GM12878 (cell line): ENCODE results near the gene CDKN1C. TPM values are rescaled to one million over a fixed set of nuclear protein-coding genes. Genes with fewer than 3 reads are reported as not detected.

Experiments used
- ATAC-seq: fragments of 200-7000 bp; cut with Tn5 transposase; 3 replicates; pipeline ENCODE4 v1.9.1; 2020; ENCODE audit warnings: mild to moderate bottlenecking, moderate library complexity
- BruUV-seq: library from RNA; stranded (reverse); fragments of 400-500 nt; replicated peaks from 2 replicates; lab custom pipeline; 2021; lab: Mats Ljungman, UMichigan
- CTCF ChIA-PET: fragments of 300-600 bp; sonication (Branson Sonifier 250); formaldehyde crosslinking; extraction: SDS; loops from one replicate; lab custom pipeline; 2021; ENCODE audit warnings: inconsistent platforms; lab: Yijun Ruan, JAX
- POLR2A ChIA-PET: fragments of 350-600 bp; formaldehyde crosslinking; extraction: SDS; loops from one replicate; lab custom pipeline; 2021; ENCODE audit warnings: inconsistent platforms; lab: Charles Lee
- RAD21 ChIA-PET: fragments of 300-600 bp; sonication (Branson Sonifier 250); formaldehyde crosslinking; loops from one replicate; lab custom pipeline; 2023; ENCODE audit warnings: antibody characterized with exemption; ENCODE audit not compliant: unreplicated experiment; lab: Charles Lee
- SMC1A ChIA-PET: fragments of 300-600 bp; sonication (Branson Sonifier 250); formaldehyde crosslinking; loops from one replicate; lab custom pipeline; 2023; ENCODE audit not compliant: unreplicated experiment, uncharacterized antibody; lab: Charles Lee
- DNase-seq: peaks from one replicate; pipeline ENCODE4 v3.0.0-alpha.2; 2011; ENCODE audit warnings: low read depth, low spot score
- FAIRE-seq: peaks from 3 replicates; lab custom pipeline; 2011; peaks lifted over from hg19 to GRCh38; lab: Jason Lieb, UNC
- H2AFZ ChIP-seq: 2 replicates; pipeline ENCODE4 v1.6.0; 2011; ENCODE audit warnings: low read depth, low read length, control low read depth; ENCODE audit not compliant: control insufficient read depth
- H3K27ac ChIP-seq: 2 replicates; pipeline ENCODE4 v1.5.1; 2011; ENCODE audit warnings: control low read depth; ENCODE audit not compliant: control insufficient read depth, insufficient read depth
- H3K27me3 ChIP-seq, 2 experiments: replicated peaks in 1 of 2; 2 replicates each; pipeline versions ENCODE4 v1.6.0 to v1.6.1; 2011; ENCODE audit warnings: low read length in 1 of 2; ENCODE audit not compliant: control insufficient read depth in 2 of 2, insufficient read depth in 2 of 2
- H3K36me3 ChIP-seq, 2 experiments: 2 replicates each; pipeline ENCODE4 v1.5.1; 2011; ENCODE audit warnings: low read length in 1 of 2; ENCODE audit not compliant: control insufficient read depth in 2 of 2, insufficient read depth in 2 of 2
- H3K4me1 ChIP-seq: 2 replicates; pipeline ENCODE4 v1.6.1; 2011; ENCODE audit warnings: mild to moderate bottlenecking, low read length, moderate library complexity, mixed read lengths; ENCODE audit not compliant: control insufficient read depth, insufficient read depth
- H3K4me2 ChIP-seq: 2 replicates; pipeline ENCODE4 v1.6.0; 2011; ENCODE audit warnings: control low read depth; ENCODE audit not compliant: control insufficient read depth, insufficient read depth
- H3K4me3 ChIP-seq: fragments of 200-600 bp; sonication (generic); 2 replicates; pipeline ENCODE4 v1.5.1; 2016
- H3K79me2 ChIP-seq: 2 replicates; pipeline ENCODE4 v1.6.0; 2011; ENCODE audit warnings: low read length; ENCODE audit not compliant: control insufficient read depth, insufficient read depth
- H3K9ac ChIP-seq: 2 replicates; pipeline ENCODE4 v1.8.0; 2011; ENCODE audit warnings: low read length, control low read depth, mixed read lengths; ENCODE audit not compliant: control insufficient read depth, insufficient read depth
- H3K9me3 ChIP-seq: replicated peaks from 3 replicates; pipeline ENCODE4 v1.5.1; 2011; ENCODE audit warnings: mild to moderate bottlenecking, low read length; ENCODE audit not compliant: control insufficient read depth, insufficient read depth
- H4K20me1 ChIP-seq: 2 replicates; pipeline ENCODE4 v1.6.0; 2011; ENCODE audit not compliant: control insufficient read depth, insufficient read depth
- ATF2 ChIP-seq: IDR thresholded peaks from 2 replicates; pipeline ENCODE4 v1.6.1; 2012; ENCODE audit warnings: low read length, inconsistent platforms
- CBX3 ChIP-seq: fragments of 200-600 bp; sonication (generic); IDR thresholded peaks from 2 replicates; pipeline ENCODE4 v1.6.1; 2016; ENCODE audit warnings: low read depth, borderline replicate concordance
- CREB1 ChIP-seq: IDR thresholded peaks from 2 replicates; pipeline ENCODE4 v1.6.1; 2012; ENCODE audit warnings: low read depth, mild to moderate bottlenecking, inconsistent platforms
- EED ChIP-seq: sonication (generic); IDR thresholded peaks from 2 replicates; pipeline ENCODE4 v1.6.1; 2016; ENCODE audit warnings: antibody characterized with exemption, low read depth
- ELK1 ChIP-seq: IDR thresholded peaks from 2 replicates; pipeline ENCODE4 v1.6.1; 2012; ENCODE audit warnings: low read depth, low read length, improper control_type of control experiment
- HDAC6 ChIP-seq: fragments of 200-600 bp; sonication (generic); IDR thresholded peaks from one replicate; pipeline ENCODE4 v1.8.0; 2017; ENCODE audit warnings: antibody characterized with exemption; ENCODE audit not compliant: unreplicated experiment
- MAX ChIP-seq: IDR thresholded peaks from 2 replicates; pipeline ENCODE4 v1.6.1; 2012; ENCODE audit warnings: low read depth, low read length, improper control_type of control experiment
- NR2F1 ChIP-seq: fragments of 450-650 bp; conservative IDR thresholded peaks from 2 replicates; pipeline ENCODE4 v1.6.1; 2017; ENCODE audit warnings: mild to moderate bottlenecking
- POLR2AphosphoS2 ChIP-seq: IDR thresholded peaks from 2 replicates; pipeline ENCODE4 v1.6.1; 2011; ENCODE audit warnings: low read depth, mild to moderate bottlenecking, low read length, improper control_type of control experiment, moderate library complexity
- RCOR1 ChIP-seq: conservative IDR thresholded peaks from 2 replicates; pipeline ENCODE4 v1.6.1; 2012; ENCODE audit warnings: low read depth, low read length, improper control_type of control experiment
- SIN3A ChIP-seq: IDR thresholded peaks from 2 replicates; pipeline ENCODE4 v1.6.1; 2012; ENCODE audit warnings: low read depth, low read length, improper control_type of control experiment
- SMAD1 ChIP-seq: fragments of 450-650 bp; IDR thresholded peaks from 2 replicates; pipeline ENCODE4 v1.6.1; 2018; ENCODE audit warnings: mild to moderate bottlenecking, low read depth; ENCODE audit not compliant: partially characterized antibody
- SMAD5 ChIP-seq: IDR thresholded peaks from 2 replicates; pipeline ENCODE4 v1.6.1; 2016; ENCODE audit warnings: antibody characterized with exemption, low read depth
- SRF ChIP-seq, 2 experiments: IDR thresholded peaks; 2 replicates each; pipeline ENCODE4 v1.6.1; 2011; ENCODE audit warnings: low read depth in 2 of 2, low read length in 2 of 2, mild to moderate bottlenecking in 1 of 2, moderate library complexity in 1 of 2
- ZNF274 ChIP-seq: IDR thresholded peaks from one replicate; pipeline ENCODE4 v1.8.0; 2011; ENCODE audit not compliant: insufficient read length, insufficient read depth
- WGBS: methylation state at CpG from one replicate; pipeline ENCODE4 v1.1.6; 2016; ENCODE audit warnings: low lambda C conversion rate; ENCODE audit not compliant: insufficient replicate concordance, insufficient coverage; ENCODE audit errors: missing lambda C conversion rate; 5-methylcytosine and 5-hydroxymethylcytosine counted together
- in situ Hi-C: fragments of 300-500 bp; cut with MboI; formaldehyde crosslinking; loops from 9 replicates; pipeline ENCODE4 v1.14.3; 2018; ENCODE audit warnings: mixed read lengths
- intact Hi-C: fragments of 100-400 bp; cut with micrococcal nuclease; formaldehyde crosslinking; loops from one replicate; pipeline ENCODE4 v1.14.2; 2022; ENCODE audit not compliant: unreplicated experiment
- polyA plus RNA-seq, 11 experiments: library from polyadenylated mRNA; depleted of rRNA in 4 of 11; unstranded in 6 of 11; stranded (reverse) in 5 of 11; fragments of >200 nt; fragmentation: Nextera tagmentation in 4 of 11; fragmentation: Illumina TruSeq in 1 of 11; extraction: Ambion mirVana in 4 of 11; extraction: Trizol in 1 of 11; gene quantifications; 1 replicate in 1 of 11; 2 replicates in 10 of 11; pipeline versions ENCODE4 v1.2.1 to v1.2.3, GENCODE V29; 2011 to 2016; ENCODE audit warnings: inconsistent platforms in 2 of 11, missing spikeins in 2 of 11, low read depth in 1 of 11
- total RNA-seq, 4 experiments: library from RNA; depleted of rRNA in 3 of 4; stranded (reverse); fragments of >200 nt in 3 of 4; fragmentation: Illumina TruSeq in 1 of 4; extraction: Trizol in 1 of 4; gene quantifications; 2 replicates each; pipeline versions ENCODE4 v1.2.1 to v1.2.3, GENCODE V29; 2013 to 2021
- TF ChIP-seq, protein P1 (sequence below): fragments of 450-650 bp; formaldehyde crosslinking; IDR thresholded peaks from 2 replicates; pipeline ENCODE4 v1.4.0; 2020; ENCODE audit warnings: mild to moderate bottlenecking, moderate library complexity
- TF ChIP-seq, protein P2 (sequence below): IDR thresholded peaks from 2 replicates; pipeline ENCODE4 v1.6.1; 2012; ENCODE audit warnings: low read depth, low read length, improper control_type of control experiment

The CDKN1C gene
- total and polyA plus RNA-seq, 10 of the 15 experiments (the other 5 are each of a cell fraction or from before 2014, with no cell fraction given) = 0.05 to 0.21 (median 0.14) TPM; not detected in 7

DNA sequence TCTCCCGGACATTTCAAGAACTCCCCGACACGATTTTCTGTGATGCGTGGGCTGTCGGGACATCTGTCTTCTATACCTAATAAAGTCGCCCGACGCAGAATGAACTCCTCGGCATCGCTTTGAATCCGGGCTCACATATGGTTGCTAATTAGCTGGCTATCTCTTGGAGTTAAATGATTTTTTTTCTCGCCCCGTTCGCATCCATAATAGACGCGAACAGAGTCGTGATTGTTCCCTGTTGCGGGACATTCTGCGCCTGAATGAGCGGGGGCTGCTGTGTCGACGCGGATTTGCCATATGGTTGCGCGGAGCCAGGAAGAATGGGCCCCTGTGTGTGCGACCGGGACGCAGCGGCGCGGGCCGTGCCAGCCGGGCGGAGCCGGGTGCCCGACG is 16.4 kb downstream of the CDKN1C start:
- DNase-seq (no peak), ATAC-seq (no peak), FAIRE-seq (no peak)
- WGBS = 91% methylated on average over 33 of the region's 37 CpGs
- Histone ChIP-seq H3K27ac (no peak overlapping the region), H3K4me1 (no peaks in the 10 kb centered on the region), H3K36me3 (no peaks in the 10 kb centered on the region), H3K4me3 (no peak overlapping the region), H3K9me3 (no peaks in the 10 kb centered on the region; the same call in 2 of the 3 replicates), H3K27me3 (peaks cover 2 to 5% of the 10 kb centered on the region in 2 experiments; a peak in 3 of 4 replicates), H3K79me2 (no peaks in the 10 kb centered on the region), H2AFZ (no peak overlapping the region), H3K9ac (no peak overlapping the region), H4K20me1 (no peaks in the 10 kb centered on the region), H3K4me2 (no peak overlapping the region)
- ChIA-PET RAD21 (no interaction called here), CTCF (no interaction called here), POLR2A (no interaction called here), SMC1A (no interaction called here)
- TF ChIP-seq SIN3A (no peak), SRF (IDR thresholded peaks at IDR 0.05; ENCODE audit: low read depth in 2 of 2, low read length in 2 of 2) (no peak), POLR2AphosphoS2 (no peak), ELK1 (no peak), ATF2 (no peak), ZNF274 (no peak), MAX (no peak), SMAD5 (no peak), CREB1 (no peak), CBX3 (no peak), NR2F1 (no peak), SMAD1 (no peak), EED (no peak), HDAC6 (no peak), RCOR1 (no peak)
- TF ChIP-seq, protein P1, sequence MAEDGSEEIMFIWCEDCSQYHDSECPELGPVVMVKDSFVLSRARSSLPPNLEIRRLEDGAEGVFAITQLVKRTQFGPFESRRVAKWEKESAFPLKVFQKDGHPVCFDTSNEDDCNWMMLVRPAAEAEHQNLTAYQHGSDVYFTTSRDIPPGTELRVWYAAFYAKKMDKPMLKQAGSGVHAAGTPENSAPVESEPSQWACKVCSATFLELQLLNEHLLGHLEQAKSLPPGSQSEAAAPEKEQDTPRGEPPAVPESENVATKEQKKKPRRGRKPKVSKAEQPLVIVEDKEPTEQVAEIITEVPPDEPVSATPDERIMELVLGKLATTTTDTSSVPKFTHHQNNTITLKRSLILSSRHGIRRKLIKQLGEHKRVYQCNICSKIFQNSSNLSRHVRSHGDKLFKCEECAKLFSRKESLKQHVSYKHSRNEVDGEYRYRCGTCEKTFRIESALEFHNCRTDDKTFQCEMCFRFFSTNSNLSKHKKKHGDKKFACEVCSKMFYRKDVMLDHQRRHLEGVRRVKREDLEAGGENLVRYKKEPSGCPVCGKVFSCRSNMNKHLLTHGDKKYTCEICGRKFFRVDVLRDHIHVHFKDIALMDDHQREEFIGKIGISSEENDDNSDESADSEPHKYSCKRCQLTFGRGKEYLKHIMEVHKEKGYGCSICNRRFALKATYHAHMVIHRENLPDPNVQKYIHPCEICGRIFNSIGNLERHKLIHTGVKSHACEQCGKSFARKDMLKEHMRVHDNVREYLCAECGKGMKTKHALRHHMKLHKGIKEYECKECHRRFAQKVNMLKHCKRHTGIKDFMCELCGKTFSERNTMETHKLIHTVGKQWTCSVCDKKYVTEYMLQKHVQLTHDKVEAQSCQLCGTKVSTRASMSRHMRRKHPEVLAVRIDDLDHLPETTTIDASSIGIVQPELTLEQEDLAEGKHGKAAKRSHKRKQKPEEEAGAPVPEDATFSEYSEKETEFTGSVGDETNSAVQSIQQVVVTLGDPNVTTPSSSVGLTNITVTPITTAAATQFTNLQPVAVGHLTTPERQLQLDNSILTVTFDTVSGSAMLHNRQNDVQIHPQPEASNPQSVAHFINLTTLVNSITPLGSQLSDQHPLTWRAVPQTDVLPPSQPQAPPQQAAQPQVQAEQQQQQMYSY (CRISPR knock-in tag) = no peak
- TF ChIP-seq, protein P2, sequence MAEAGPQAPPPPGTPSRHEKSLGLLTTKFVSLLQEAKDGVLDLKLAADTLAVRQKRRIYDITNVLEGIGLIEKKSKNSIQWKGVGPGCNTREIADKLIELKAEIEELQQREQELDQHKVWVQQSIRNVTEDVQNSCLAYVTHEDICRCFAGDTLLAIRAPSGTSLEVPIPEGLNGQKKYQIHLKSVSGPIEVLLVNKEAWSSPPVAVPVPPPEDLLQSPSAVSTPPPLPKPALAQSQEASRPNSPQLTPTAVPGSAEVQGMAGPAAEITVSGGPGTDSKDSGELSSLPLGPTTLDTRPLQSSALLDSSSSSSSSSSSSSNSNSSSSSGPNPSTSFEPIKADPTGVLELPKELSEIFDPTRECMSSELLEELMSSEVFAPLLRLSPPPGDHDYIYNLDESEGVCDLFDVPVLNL = no peak
- no TSS peak for BruUV-seq
- intact Hi-C loops (no loop called here), in situ Hi-C loops (no loop called here)
